ENCODE measurements around the gene RARS1.
A peak's percentile ranks its signal among the peaks of the same experiment; 100 is the strongest.

DNA sequence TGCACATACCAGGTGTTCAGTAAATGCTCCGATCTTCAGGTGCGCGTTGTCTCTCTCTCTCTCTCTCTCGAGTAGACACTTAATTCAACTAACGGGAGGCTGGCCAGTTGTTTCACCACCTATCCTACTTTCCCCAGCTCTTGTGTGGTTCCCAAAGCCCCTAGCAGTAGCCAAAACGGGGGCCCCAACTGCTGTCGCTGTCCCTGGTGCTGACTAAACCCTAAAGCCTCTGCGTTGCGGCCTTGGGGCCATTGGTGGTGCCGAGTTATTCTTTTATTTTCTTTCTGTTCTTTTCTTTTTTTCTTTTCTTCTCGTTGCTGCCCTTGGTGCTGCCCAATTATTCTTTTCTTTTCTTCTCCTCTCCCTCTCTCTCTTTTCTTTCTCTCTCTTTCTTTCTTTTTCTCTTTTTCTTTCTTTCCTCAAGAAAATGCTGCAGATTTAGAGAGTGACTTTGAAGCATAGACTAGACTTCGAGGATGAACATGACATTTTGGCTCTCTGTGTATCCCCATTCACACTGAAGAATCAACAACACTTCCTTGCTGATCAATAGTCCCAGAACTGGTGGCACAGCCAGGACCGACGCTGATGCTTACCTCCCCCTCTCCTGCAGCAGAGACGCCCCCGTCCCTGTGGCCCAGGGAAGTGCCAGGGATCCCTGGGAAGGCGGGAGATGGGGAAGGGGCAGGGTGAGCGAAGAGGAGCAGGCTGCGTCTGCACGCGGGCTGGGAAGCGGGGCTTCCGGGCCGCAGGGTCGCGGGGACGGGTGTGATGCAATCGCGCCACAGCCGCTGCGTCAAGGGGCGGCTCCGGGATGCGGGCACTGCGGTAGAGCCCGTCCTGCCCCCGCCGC, 42.5 kb downstream of the RARS1 start, which contains the start of gene FBLL1:
- TF ChIP-seq, protein P1, sequence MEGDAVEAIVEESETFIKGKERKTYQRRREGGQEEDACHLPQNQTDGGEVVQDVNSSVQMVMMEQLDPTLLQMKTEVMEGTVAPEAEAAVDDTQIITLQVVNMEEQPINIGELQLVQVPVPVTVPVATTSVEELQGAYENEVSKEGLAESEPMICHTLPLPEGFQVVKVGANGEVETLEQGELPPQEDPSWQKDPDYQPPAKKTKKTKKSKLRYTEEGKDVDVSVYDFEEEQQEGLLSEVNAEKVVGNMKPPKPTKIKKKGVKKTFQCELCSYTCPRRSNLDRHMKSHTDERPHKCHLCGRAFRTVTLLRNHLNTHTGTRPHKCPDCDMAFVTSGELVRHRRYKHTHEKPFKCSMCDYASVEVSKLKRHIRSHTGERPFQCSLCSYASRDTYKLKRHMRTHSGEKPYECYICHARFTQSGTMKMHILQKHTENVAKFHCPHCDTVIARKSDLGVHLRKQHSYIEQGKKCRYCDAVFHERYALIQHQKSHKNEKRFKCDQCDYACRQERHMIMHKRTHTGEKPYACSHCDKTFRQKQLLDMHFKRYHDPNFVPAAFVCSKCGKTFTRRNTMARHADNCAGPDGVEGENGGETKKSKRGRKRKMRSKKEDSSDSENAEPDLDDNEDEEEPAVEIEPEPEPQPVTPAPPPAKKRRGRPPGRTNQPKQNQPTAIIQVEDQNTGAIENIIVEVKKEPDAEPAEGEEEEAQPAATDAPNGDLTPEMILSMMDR (IDR thresholded peaks at IDR 0.05; ENCODE audit: control extremely low read depth in 1 of 3, insufficient read depth in 1 of 3, low read depth in 1 of 3, low read length in 3 of 3), result no peak
- peak; percentile 97 for TF ChIP-seq CEBPB (IDR thresholded peaks at IDR 0.05; ENCODE audit: low read depth, low read length)
